Suprapubic skin (tissue), 4 donors: ENCODE results near the gene FAM217A. TPM values are rescaled to one million over a fixed set of nuclear protein-coding genes. Genes with fewer than 3 reads are reported as not detected.
"Not testable (repeated sequence)": the region's sequence is repeated elsewhere in the genome, so short reads cannot be mapped to it uniquely, and the experiment has no call there.

ENCODE experiments used
- DNase-seq, 2 donors: peaks; one replicate each; pipeline ENCODE4 v3.0.0-alpha.2; 2019; ENCODE audit warnings: low spot score in 2 of 2
- H3K27ac ChIP-seq: fragments of 200-600 bp; sonication (generic); one replicate; pipeline ENCODE4 v1.5.1; 2019
- H3K27me3 ChIP-seq: fragments of 200-600 bp; sonication (generic); one replicate; pipeline ENCODE4 v1.5.1; 2019
- H3K36me3 ChIP-seq: fragments of 200-600 bp; sonication (generic); one replicate; pipeline ENCODE4 v1.5.1; 2019
- H3K4me1 ChIP-seq: fragments of 200-600 bp; sonication (generic); one replicate; pipeline ENCODE4 v1.5.1; 2019
- H3K4me3 ChIP-seq: fragments of 200-600 bp; sonication (generic); one replicate; pipeline ENCODE4 v1.5.1; 2019; ENCODE audit warnings: mild to moderate bottlenecking
- H3K9me3 ChIP-seq: fragments of 200-600 bp; sonication (generic); one replicate; pipeline ENCODE4 v1.5.1; 2019
- EP300 ChIP-seq: sonication (generic); formaldehyde crosslinking; IDR thresholded peaks from one replicate; pipeline ENCODE4 v1.6.1; 2017; ENCODE audit warnings: antibody characterized with exemption
- POLR2A ChIP-seq, 2 donors: fragments of 450-650 bp; IDR thresholded peaks; one replicate each; pipeline ENCODE4 v1.6.1; 2017; ENCODE audit warnings: antibody characterized with exemption in 2 of 2, mild to moderate bottlenecking in 2 of 2, moderate library complexity in 2 of 2
- POLR2AphosphoS5 ChIP-seq, 3 donors: sonication (generic); formaldehyde crosslinking; IDR thresholded peaks; one replicate each; pipeline ENCODE4 v1.6.1; 2017; ENCODE audit warnings: antibody characterized with exemption in 3 of 3
- WGBS: methylation state at CpG from one replicate; pipeline ENCODE4 v1.1.5; 2018; 5-methylcytosine and 5-hydroxymethylcytosine counted together
- total RNA-seq, 4 donors: library from RNA; depleted of rRNA; stranded (reverse); fragments of >200 nt; gene quantifications; one replicate each; pipeline ENCODE4 v1.1.0, GENCODE V29; 2016
- TF ChIP-seq, protein P1 (sequence below), 2 donors: fragments of 200-600 bp in 1 of 2; fragments of 450-650 bp in 1 of 2; sonication (generic) in 1 of 2; IDR thresholded peaks; one replicate each; pipeline ENCODE4 v1.5.1; 2016 to 2019; ENCODE audit warnings: antibody characterized with exemption in 2 of 2, mild to moderate bottlenecking in 1 of 2, moderate library complexity in 1 of 2

Gene FAM217A
- total RNA-seq, 4 donors from 2014 or later: not detected

DNA sequence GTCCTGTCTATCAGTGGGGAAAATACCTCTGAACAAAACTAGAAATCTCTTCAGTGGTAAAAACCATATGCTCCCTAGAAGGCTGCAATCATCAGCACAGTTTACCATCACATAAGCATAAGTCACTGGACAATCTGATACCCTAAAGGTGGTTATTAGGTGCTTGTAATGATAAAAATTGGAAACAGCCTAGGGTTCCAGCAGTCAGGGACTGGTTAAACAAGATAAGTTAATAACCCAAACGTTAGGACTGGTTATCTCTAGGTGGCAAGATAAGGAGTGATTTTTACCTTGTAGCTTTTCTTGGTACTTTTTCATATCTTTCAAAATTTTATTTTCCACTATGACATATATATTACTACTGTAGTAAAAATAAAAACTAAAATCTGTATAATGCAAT lies 45.4 kb upstream of the FAM217A start:
- 42% methylated on average over 1 of the region's 1 CpG for WGBS
- Histone ChIP-seq H3K36me3 (peaks cover 88% of the 10 kb centered on the region), H3K27me3 (no peaks in the 10 kb centered on the region), H3K4me1 (no peaks in the 10 kb centered on the region), H3K27ac (no peak overlapping the region), H3K9me3 (no peaks in the 10 kb centered on the region), H3K4me3 (no peak overlapping the region)
- no peak for DNase-seq
- TF ChIP-seq POLR2AphosphoS5 (IDR thresholded peaks at IDR 0.05) (no peak), POLR2A (IDR thresholded peaks at IDR 0.05) (no peak), EP300 (no peak)
- TF ChIP-seq, protein P1, sequence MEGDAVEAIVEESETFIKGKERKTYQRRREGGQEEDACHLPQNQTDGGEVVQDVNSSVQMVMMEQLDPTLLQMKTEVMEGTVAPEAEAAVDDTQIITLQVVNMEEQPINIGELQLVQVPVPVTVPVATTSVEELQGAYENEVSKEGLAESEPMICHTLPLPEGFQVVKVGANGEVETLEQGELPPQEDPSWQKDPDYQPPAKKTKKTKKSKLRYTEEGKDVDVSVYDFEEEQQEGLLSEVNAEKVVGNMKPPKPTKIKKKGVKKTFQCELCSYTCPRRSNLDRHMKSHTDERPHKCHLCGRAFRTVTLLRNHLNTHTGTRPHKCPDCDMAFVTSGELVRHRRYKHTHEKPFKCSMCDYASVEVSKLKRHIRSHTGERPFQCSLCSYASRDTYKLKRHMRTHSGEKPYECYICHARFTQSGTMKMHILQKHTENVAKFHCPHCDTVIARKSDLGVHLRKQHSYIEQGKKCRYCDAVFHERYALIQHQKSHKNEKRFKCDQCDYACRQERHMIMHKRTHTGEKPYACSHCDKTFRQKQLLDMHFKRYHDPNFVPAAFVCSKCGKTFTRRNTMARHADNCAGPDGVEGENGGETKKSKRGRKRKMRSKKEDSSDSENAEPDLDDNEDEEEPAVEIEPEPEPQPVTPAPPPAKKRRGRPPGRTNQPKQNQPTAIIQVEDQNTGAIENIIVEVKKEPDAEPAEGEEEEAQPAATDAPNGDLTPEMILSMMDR (IDR thresholded peaks at IDR 0.05): no peak

DNA sequence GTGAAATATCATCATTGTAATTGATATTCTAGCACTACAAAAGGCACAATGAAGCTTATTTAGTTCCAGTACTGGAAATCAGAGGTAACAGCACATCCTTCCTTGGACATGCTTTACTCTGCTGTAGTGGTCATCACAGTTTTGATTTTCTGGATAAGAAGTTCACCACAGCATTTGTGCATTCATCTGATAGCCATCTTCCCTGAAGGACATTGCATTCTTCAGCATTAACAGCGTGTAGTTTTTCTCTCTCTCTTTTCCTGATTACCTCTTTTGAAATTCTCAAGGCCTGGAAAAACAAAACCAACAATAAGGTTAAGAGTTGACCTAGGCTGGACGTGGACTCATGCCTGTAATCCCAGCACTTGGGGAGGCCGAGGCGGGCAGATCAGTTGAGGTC lies 36.8 kb upstream of the FAM217A start:
- H3K36me3 ChIP-seq: peaks cover 59% of the 10 kb centered on the region
- DNase-seq: no peak
- TF ChIP-seq EP300: no peak
- TF ChIP-seq POLR2AphosphoS5 (IDR thresholded peaks at IDR 0.05): no peak
- TF ChIP-seq, protein P1 (IDR thresholded peaks at IDR 0.05): no peak
- no peak for TF ChIP-seq POLR2A (IDR thresholded peaks at IDR 0.05)
- H3K9me3 ChIP-seq: no peaks in the 10 kb centered on the region
- 94% methylated on average over 4 of the region's 4 CpGs for whole genome bisulfite sequencing
- H3K4me3 ChIP-seq: no peak overlapping the region
- H3K27ac ChIP-seq: no peak overlapping the region
- no peaks in the 10 kb centered on the region for H3K27me3 ChIP-seq
- H3K4me1 ChIP-seq: no peaks in the 10 kb centered on the region

DNA sequence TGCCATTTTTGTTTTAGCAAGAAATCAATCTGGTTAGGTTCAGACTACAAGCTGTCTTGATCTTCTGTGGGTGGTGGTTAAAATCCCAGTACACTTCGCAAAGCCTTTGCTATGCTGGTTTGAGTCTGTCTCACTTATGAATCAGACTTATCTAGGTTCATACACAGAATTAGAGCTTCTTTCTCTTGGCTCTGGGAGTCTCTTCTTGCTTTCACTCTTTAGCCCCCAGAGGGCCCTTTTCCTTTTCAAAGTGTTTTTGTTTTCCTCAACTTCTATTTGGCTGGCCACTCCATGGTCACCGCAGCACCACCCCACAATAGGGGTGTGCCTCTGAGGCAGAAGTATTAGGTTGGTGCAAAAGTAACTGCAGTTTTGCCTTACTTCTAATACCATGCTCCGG lies 35.2 kb upstream of the FAM217A start:
- Histone ChIP-seq H3K27me3 (no peaks in the 10 kb centered on the region), H3K4me1 (no peaks in the 10 kb centered on the region), H3K9me3 (no peaks in the 10 kb centered on the region), H3K27ac (no peak overlapping the region), H3K36me3 (peaks cover 43% of the 10 kb centered on the region), H3K4me3 (no peak overlapping the region)
- DNase-seq: no peak
- WGBS: 89% methylated on average over 3 of the region's 3 CpGs
- TF ChIP-seq POLR2AphosphoS5 (IDR thresholded peaks at IDR 0.05) (no peak), EP300 (no peak), POLR2A (IDR thresholded peaks at IDR 0.05) (no peak)
- TF ChIP-seq, protein P1 (IDR thresholded peaks at IDR 0.05): no peak

DNA sequence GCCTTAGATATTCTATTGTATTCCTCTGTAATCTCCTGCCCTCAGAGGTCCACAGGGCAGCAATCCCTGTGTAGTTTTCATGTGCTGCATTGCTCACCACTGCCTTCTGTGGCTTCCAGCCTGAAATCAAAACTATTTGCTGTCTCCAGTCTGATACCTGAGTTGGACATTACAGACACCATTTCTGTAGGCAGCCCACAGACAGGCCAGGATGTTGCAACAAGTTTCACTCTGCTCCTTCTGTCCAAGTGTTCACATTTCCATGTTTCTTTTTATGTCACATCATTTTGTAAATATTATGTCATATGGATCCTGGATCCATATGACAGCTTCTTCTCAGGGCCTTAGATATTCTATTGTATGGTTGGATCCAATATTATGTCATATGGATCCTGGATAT lies 34.7 kb upstream of the FAM217A start:
- TF ChIP-seq POLR2AphosphoS5 (IDR thresholded peaks at IDR 0.05) (no peak), EP300 (no peak), POLR2A (IDR thresholded peaks at IDR 0.05) (no peak)
- TF ChIP-seq, protein P1 (IDR thresholded peaks at IDR 0.05): no peak
- H3K27me3 ChIP-seq: no peaks in the 10 kb centered on the region
- H3K4me1 ChIP-seq: no peaks in the 10 kb centered on the region
- no peak overlapping the region for H3K27ac ChIP-seq
- peaks cover 38% of the 10 kb centered on the region for H3K36me3 ChIP-seq
- no peaks in the 10 kb centered on the region for H3K9me3 ChIP-seq
- no peak overlapping the region for H3K4me3 ChIP-seq
- DNase-seq: no peak

DNA sequence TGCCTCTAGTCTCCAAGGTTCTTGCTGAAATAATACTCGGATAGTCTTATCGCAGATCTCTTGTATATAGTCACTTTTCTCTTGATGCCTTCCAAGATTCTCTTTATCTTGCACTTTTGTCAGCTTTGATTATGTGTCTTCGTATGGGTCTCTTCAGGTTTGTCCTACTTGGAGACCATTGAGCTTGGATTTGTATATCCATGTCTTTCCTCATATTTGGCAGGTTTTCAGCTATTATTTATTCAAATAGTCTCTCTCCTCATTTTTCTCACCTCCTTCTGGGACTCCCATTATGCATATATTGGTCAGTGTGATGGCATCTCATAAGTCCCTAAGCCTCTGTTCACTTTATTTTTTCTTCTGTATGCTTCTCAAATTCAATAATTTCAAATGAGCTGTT lies 33.4 kb upstream of the FAM217A start:
- H3K9me3 ChIP-seq: no peaks in the 10 kb centered on the region
- WGBS: 94% methylated on average over 3 of the region's 3 CpGs
- H3K4me3 ChIP-seq: no peak overlapping the region
- no peaks in the 10 kb centered on the region for H3K27me3 ChIP-seq
- H3K36me3 ChIP-seq: peaks cover 25% of the 10 kb centered on the region
- no peaks in the 10 kb centered on the region for H3K4me1 ChIP-seq
- H3K27ac ChIP-seq: no peak overlapping the region
- no peak for DNase-seq
- TF ChIP-seq POLR2AphosphoS5 (IDR thresholded peaks at IDR 0.05) (no peak), EP300 (no peak), POLR2A (IDR thresholded peaks at IDR 0.05) (no peak)
- TF ChIP-seq, protein P1 (IDR thresholded peaks at IDR 0.05): no peak

DNA sequence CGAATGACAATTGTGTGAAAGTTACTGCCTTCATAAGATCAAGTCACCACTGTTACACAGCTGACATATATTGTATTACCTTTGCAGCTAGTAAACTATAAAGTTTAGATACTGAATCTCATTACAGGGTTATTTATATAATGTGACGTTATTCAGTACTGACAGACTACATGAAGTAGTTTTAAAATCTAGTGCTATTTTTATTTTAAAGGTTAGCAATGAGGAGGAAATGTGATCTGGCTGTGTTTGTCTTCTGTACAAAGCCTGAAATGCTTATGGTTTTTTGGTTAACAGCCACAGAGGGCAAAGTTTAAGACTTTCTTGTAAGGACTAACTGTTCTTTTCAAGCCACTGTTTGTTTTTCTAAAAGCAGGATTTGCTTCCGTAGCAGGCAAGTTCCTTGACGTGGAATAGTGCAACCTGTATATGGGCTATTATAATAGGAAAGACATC lies 30.5 kb upstream of the FAM217A start:
- DNase-seq, H3K36me3 ChIP-seq, H3K4me1 ChIP-seq, H3K9me3 ChIP-seq, H3K27me3 ChIP-seq, H3K4me3 ChIP-seq: not testable (repeated sequence)
- WGBS: 72% methylated on average over 4 of the region's 4 CpGs
- H3K27ac ChIP-seq: peak overlapping the region; percentile 46
